Measurements from ENCODE around the gene C11orf24. TPM values are rescaled to one million over a fixed set of nuclear protein-coding genes. Genes with fewer than 3 reads are reported as not detected.

The C11orf24 gene
- polyA plus RNA-seq, 1 of the 3 experiments (the other 2 are of a cell fraction), result 50.9 TPM

- TF ChIP-seq FOXJ3 (CRISPR knock-in tag; IDR thresholded peaks at IDR 0.05), result no peak
- TF ChIP-seq RFX5 (IDR thresholded peaks at IDR 0.05; ENCODE audit: low read length), result no peak
- TF ChIP-seq RXRA (IDR thresholded peaks at IDR 0.05; ENCODE audit: borderline replicate concordance, low read depth), result no peak
- TF ChIP-seq USF1 (IDR thresholded peaks at IDR 0.05; ENCODE audit: borderline replicate concordance, low read depth), result no peak
- no peak for TF ChIP-seq YY1 (IDR thresholded peaks at IDR 0.05; ENCODE audit: low read depth)
- no peak for TF ChIP-seq IRF3 (IDR thresholded peaks at IDR 0.05; ENCODE audit: low read depth, low read length)
- TF ChIP-seq ELF1 (IDR thresholded peaks at IDR 0.05), result no peak
- TF ChIP-seq MAX (IDR thresholded peaks at IDR 0.05; ENCODE audit: low read depth), result peak; percentile 85
- TF ChIP-seq USF2 (IDR thresholded peaks at IDR 0.05; ENCODE audit: borderline replicate concordance, low read depth, low read length), result no peak
- peak; percentile 88 for TF ChIP-seq SIN3A (IDR thresholded peaks at IDR 0.05; ENCODE audit: borderline replicate concordance, low read depth, low read length)
- no peak for TF ChIP-seq NFIC (IDR thresholded peaks at IDR 0.05; ENCODE audit: borderline replicate concordance)
- TF ChIP-seq JUND (IDR thresholded peaks at IDR 0.05), result no peak
- peak; percentile 59 for TF ChIP-seq RAD21 (IDR thresholded peaks at IDR 0.05; ENCODE audit: low read length)
- no peak for TF ChIP-seq GATA2 (CRISPR knock-in tag; IDR thresholded peaks at IDR 0.05)
- TF ChIP-seq FOXM1 (IDR thresholded peaks at IDR 0.05; ENCODE audit: low read depth), result no peak
- no peak for TF ChIP-seq ZBTB33 (IDR thresholded peaks at IDR 0.05; ENCODE audit: borderline replicate concordance, low read depth)
- no peak for TF ChIP-seq PBX3 (IDR thresholded peaks at IDR 0.05)
- no peak for TF ChIP-seq GABPA (IDR thresholded peaks at IDR 0.05; ENCODE audit: low read depth)
- TF ChIP-seq POLR2AphosphoS5 (IDR thresholded peaks at IDR 0.05; ENCODE audit: low read depth, low read length), result no peak
- no peak for TF ChIP-seq FOSL2 (IDR thresholded peaks at IDR 0.05; ENCODE audit: borderline replicate concordance, low read depth)
- no peak for TF ChIP-seq TCF12 (IDR thresholded peaks at IDR 0.05)
- TF ChIP-seq MXI1 (IDR thresholded peaks at IDR 0.05; ENCODE audit: low read depth, low read length), result peak; percentile 93
- peak; percentile 57 for TF ChIP-seq RCOR1 (IDR thresholded peaks at IDR 0.05; ENCODE audit: low read length)
- 0 out of 4 replicates have a peak, but pooled peaks of 1 of the 2 experiments have one; percentile 16 for TF ChIP-seq EP300 (IDR thresholded peaks at IDR 0.05; ENCODE audit: borderline replicate concordance in 1 of 2, low read depth in 1 of 2, low read length in 1 of 2)
Observed at GRCh38 chr11:68271023-68271780, 571 bp downstream of the C11orf24 start (continued).

Data from SK-N-SH (cell line).